H9 (cell line): ENCODE data around the gene GIMAP6. TPM values are rescaled to one million over a fixed set of nuclear protein-coding genes. Genes with fewer than 3 reads are reported as not detected.

ENCODE experiments used
- DNase-seq: peaks from one replicate; pipeline ENCODE4 v3.0.0-alpha.2; 2017
- H2AFZ ChIP-seq: one replicate; pipeline ENCODE4 v1.6.1; 2013; ENCODE audit warnings: mild to moderate bottlenecking, low read length, control low read depth, moderate library complexity
- H2AK5ac ChIP-seq: 2 replicates; pipeline ENCODE4 v1.6.1; 2013; ENCODE audit warnings: low read length, control low read depth, mixed read lengths; ENCODE audit not compliant: insufficient read length
- H2BK120ac ChIP-seq: one replicate; pipeline ENCODE4 v1.6.1; 2013; ENCODE audit warnings: low read depth, mild to moderate bottlenecking, low read length, control low read depth, inconsistent platforms; ENCODE audit not compliant: poor library complexity, severe bottlenecking
- H2BK12ac ChIP-seq: 2 replicates; pipeline ENCODE4 v1.6.1; 2013; ENCODE audit warnings: low read length, control low read depth, mixed read lengths, low read depth; ENCODE audit not compliant: insufficient read length
- H2BK15ac ChIP-seq: 2 replicates; pipeline ENCODE4 v1.6.1; 2013; ENCODE audit warnings: low read depth, low read length, control low read depth
- H2BK20ac ChIP-seq: one replicate; pipeline ENCODE4 v1.6.1; 2013; ENCODE audit warnings: low read depth, mild to moderate bottlenecking, low read length, control low read depth, inconsistent platforms; ENCODE audit not compliant: poor library complexity, severe bottlenecking
- H2BK5ac ChIP-seq: 2 replicates; pipeline ENCODE4 v1.6.1; 2013; ENCODE audit warnings: low read length, control low read depth, mixed read lengths; ENCODE audit not compliant: insufficient read length
- H3K14ac ChIP-seq: 2 replicates; pipeline ENCODE4 v1.6.1; 2013; ENCODE audit warnings: low read length, control low read depth; ENCODE audit not compliant: insufficient read depth
- H3K18ac ChIP-seq: 2 replicates; pipeline ENCODE4 v1.6.1; 2013; ENCODE audit warnings: low read depth, mild to moderate bottlenecking, mixed read lengths, low read length, control low read depth; ENCODE audit not compliant: insufficient read length
- H3K23ac ChIP-seq: 2 replicates; pipeline ENCODE4 v1.6.1; 2013; ENCODE audit warnings: low read length, control low read depth, mixed read lengths, low read depth; ENCODE audit not compliant: insufficient read length
- H3K23me2 ChIP-seq: 2 replicates; pipeline ENCODE4 v1.6.1; 2013; ENCODE audit warnings: low read depth, mild to moderate bottlenecking, mixed read lengths, low read length, control low read depth; ENCODE audit not compliant: insufficient read length, poor library complexity, severe bottlenecking
- H3K27ac ChIP-seq: 2 replicates; pipeline ENCODE4 v1.5.1; 2013; ENCODE audit warnings: low read length, control low read depth, mixed read lengths, low read depth; ENCODE audit not compliant: insufficient read length
- H3K27me3 ChIP-seq: 2 replicates; pipeline ENCODE4 v1.6.1; 2013; ENCODE audit warnings: low read length, control low read depth, inconsistent platforms; ENCODE audit not compliant: insufficient read depth
- H3K4ac ChIP-seq: 2 replicates; pipeline ENCODE4 v1.6.1; 2013; ENCODE audit warnings: low read depth, mild to moderate bottlenecking, control low read depth, inconsistent platforms, low read length, moderate library complexity
- H3K4me1 ChIP-seq: 2 replicates; pipeline ENCODE4 v1.6.1; 2013; ENCODE audit warnings: low read length, control low read depth, inconsistent platforms; ENCODE audit not compliant: insufficient read depth
- H3K4me2 ChIP-seq: 2 replicates; pipeline ENCODE4 v1.6.1; 2013; ENCODE audit warnings: low read length, control low read depth, mixed read lengths; ENCODE audit not compliant: insufficient read length, insufficient read depth
- H3K56ac ChIP-seq: 2 replicates; pipeline ENCODE4 v1.6.1; 2013; ENCODE audit warnings: low read depth, mild to moderate bottlenecking, mixed read lengths, low read length, control low read depth; ENCODE audit not compliant: insufficient read length
- H3K79me1 ChIP-seq: 2 replicates; pipeline ENCODE4 v1.6.1; 2013; ENCODE audit warnings: low read depth, mild to moderate bottlenecking, moderate library complexity, low read length, control low read depth, inconsistent platforms; ENCODE audit not compliant: insufficient read depth, poor library complexity, severe bottlenecking
- H3K79me2 ChIP-seq: 2 replicates; pipeline ENCODE4 v1.6.1; 2013; ENCODE audit warnings: low read length, control low read depth, inconsistent platforms; ENCODE audit not compliant: insufficient read depth
- H3K9ac ChIP-seq: 2 replicates; pipeline ENCODE4 v1.6.1; 2013; ENCODE audit warnings: low read length, control low read depth, mixed read lengths; ENCODE audit not compliant: insufficient read length; ENCODE audit errors: extremely low read depth
- H3K9me3 ChIP-seq: one replicate; pipeline ENCODE4 v1.6.1; 2013; ENCODE audit warnings: low read depth, low read length, inconsistent platforms; ENCODE audit not compliant: control insufficient read depth
- H3T11ph ChIP-seq: one replicate; pipeline ENCODE4 v1.6.1; 2013; ENCODE audit warnings: mild to moderate bottlenecking, low read length, control low read depth, inconsistent platforms
- H4K20me1 ChIP-seq: one replicate; pipeline ENCODE4 v1.6.1; 2013; ENCODE audit not compliant: control insufficient read depth, insufficient read length, insufficient read depth
- H4K5ac ChIP-seq: 2 replicates; pipeline ENCODE4 v1.6.1; 2013; ENCODE audit warnings: low read depth, mild to moderate bottlenecking, mixed read lengths, low read length, control low read depth; ENCODE audit not compliant: insufficient read length
- H4K8ac ChIP-seq: replicated peaks from 2 replicates; pipeline ENCODE4 v1.6.1; 2013; ENCODE audit warnings: low read length, control low read depth, mixed read lengths, low read depth; ENCODE audit not compliant: insufficient read length
- H4K91ac ChIP-seq: 2 replicates; pipeline ENCODE4 v1.6.1; 2013; ENCODE audit warnings: low read depth, mild to moderate bottlenecking, moderate library complexity, mixed read lengths, low read length, control low read depth; ENCODE audit not compliant: insufficient read length
- H3K27ac Mint-ChIP-seq, 3 experiments: 2 replicates in 2 of 3; 3 replicates in 1 of 3; pipeline ENCODE4 v1.8.0; 2020 to 2021; ENCODE audit warnings: mixed read lengths in 3 of 3, mild to moderate bottlenecking in 1 of 3, moderate library complexity in 1 of 3
- H3K27me3 Mint-ChIP-seq: 2 replicates; pipeline ENCODE4 v1.8.0; 2021; ENCODE audit warnings: low read depth, mild to moderate bottlenecking, moderate library complexity, mixed read lengths
- H3K36me3 Mint-ChIP-seq, 3 experiments: 2 replicates in 2 of 3; 3 replicates in 1 of 3; pipeline ENCODE4 v1.8.0; 2020 to 2021; ENCODE audit warnings: low read depth in 3 of 3, mixed read lengths in 3 of 3; ENCODE audit not compliant: insufficient read depth in 1 of 3
- H3K4me1 Mint-ChIP-seq, 2 experiments: 2 replicates each; pipeline ENCODE4 v1.8.0; 2020; ENCODE audit warnings: mixed read lengths in 2 of 2
- H3K4me3 Mint-ChIP-seq, 2 experiments: 2 replicates in 1 of 2; 3 replicates in 1 of 2; pipeline ENCODE4 v1.8.0; 2020 to 2021; ENCODE audit warnings: mild to moderate bottlenecking in 2 of 2, mixed read lengths in 2 of 2, moderate library complexity in 1 of 2
- H3K9me3 Mint-ChIP-seq, 2 experiments: 2 replicates in 1 of 2; 3 replicates in 1 of 2; pipeline ENCODE4 v1.8.0; 2020; ENCODE audit warnings: mild to moderate bottlenecking in 2 of 2, mixed read lengths in 2 of 2, moderate library complexity in 1 of 2
- WGBS: extraction: QIAGEN DNeasy Blood & Tissue Kit; methylation state at CpG from one replicate; pipeline ENCODE4 v1.1.7; 2013; ENCODE audit warnings: missing lambda C conversion rate, low lambda C conversion rate, mixed read lengths; ENCODE audit not compliant: insufficient read length; ENCODE audit errors: extremely low coverage; 5-methylcytosine and 5-hydroxymethylcytosine counted together
- total RNA-seq: library from RNA; stranded (reverse); gene quantifications from 2 replicates; pipeline ENCODE4 v1.2.1, GENCODE V29; 2021
- TF ChIP-seq, protein P1 (sequence below): fragments of 200-600 bp; sonication (generic); conservative IDR thresholded peaks from 3 replicates; pipeline ENCODE4 v1.8.0; 2021; ENCODE audit warnings: antibody characterized with exemption, mild to moderate bottlenecking

The GIMAP6 gene
- total RNA-seq, 1 experiment from 2014 or later = not detected

DNA sequence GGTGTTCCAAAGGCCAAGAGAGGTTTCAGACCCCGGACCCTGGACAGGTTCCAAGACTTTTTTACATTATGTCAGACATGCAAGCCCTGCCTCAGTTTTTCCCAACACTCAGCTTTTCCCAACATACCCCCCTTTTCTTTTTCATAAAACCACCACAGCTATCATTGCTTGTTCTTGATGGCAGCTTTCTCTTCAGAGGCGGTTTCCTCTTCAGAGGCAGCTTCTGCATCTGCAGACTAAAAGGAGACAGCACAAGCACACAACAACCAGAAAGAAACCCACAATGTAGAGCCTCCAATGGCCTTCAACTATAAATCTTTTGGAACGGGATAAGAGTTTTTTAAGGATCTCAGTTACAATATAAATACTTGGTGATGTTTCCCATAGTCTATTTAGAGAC lies 19.3 kb downstream of the GIMAP6 start:
- H3K4me1 Mint-ChIP-seq = peaks cover 0 to 3% of the 10 kb centered on the region in 2 experiments; a peak in 1 of 4 replicates
- Histone ChIP-seq H3K9me3 (no peaks in the 10 kb centered on the region), H3K27me3 (no peaks in the 10 kb centered on the region), H3K23me2 (no peaks in the 10 kb centered on the region), H2AFZ (no peak overlapping the region), H2BK5ac (no peak overlapping the region), H4K91ac (no peak overlapping the region), H3T11ph (no peak overlapping the region), H4K8ac (no peak overlapping the region), H3K18ac (no peak overlapping the region), H2BK12ac (no peak overlapping the region), H4K20me1 (no peaks in the 10 kb centered on the region), H3K23ac (no peak overlapping the region), H3K4me2 (no peak overlapping the region), H2AK5ac (no peak overlapping the region), H3K9ac (no peak overlapping the region), H3K27ac (no peak overlapping the region), H2BK15ac (no peak overlapping the region), H3K56ac (no peak overlapping the region), H3K79me1 (no peaks in the 10 kb centered on the region), H3K4ac (no peak overlapping the region), H4K5ac (no peak overlapping the region), H2BK120ac (no peak overlapping the region), H3K4me1 (no peaks in the 10 kb centered on the region), H3K79me2 (no peaks in the 10 kb centered on the region), H3K14ac (no peak overlapping the region), H2BK20ac (no peak overlapping the region)
- WGBS = no CpG with 5 or more reads among the region's 3 CpGs
- H3K27me3 Mint-ChIP-seq = peaks cover 39% of the 10 kb centered on the region
- peaks cover 4 to 8% of the 10 kb centered on the region in 2 experiments for H3K9me3 Mint-ChIP-seq
- TF ChIP-seq, protein P1, sequence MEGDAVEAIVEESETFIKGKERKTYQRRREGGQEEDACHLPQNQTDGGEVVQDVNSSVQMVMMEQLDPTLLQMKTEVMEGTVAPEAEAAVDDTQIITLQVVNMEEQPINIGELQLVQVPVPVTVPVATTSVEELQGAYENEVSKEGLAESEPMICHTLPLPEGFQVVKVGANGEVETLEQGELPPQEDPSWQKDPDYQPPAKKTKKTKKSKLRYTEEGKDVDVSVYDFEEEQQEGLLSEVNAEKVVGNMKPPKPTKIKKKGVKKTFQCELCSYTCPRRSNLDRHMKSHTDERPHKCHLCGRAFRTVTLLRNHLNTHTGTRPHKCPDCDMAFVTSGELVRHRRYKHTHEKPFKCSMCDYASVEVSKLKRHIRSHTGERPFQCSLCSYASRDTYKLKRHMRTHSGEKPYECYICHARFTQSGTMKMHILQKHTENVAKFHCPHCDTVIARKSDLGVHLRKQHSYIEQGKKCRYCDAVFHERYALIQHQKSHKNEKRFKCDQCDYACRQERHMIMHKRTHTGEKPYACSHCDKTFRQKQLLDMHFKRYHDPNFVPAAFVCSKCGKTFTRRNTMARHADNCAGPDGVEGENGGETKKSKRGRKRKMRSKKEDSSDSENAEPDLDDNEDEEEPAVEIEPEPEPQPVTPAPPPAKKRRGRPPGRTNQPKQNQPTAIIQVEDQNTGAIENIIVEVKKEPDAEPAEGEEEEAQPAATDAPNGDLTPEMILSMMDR = no peak
- no peak overlapping the region for H3K27ac Mint-ChIP-seq
- no peaks in the 10 kb centered on the region for H3K36me3 Mint-ChIP-seq
- DNase-seq = no peak
- H3K4me3 Mint-ChIP-seq = no peak overlapping the region
